ENCODE results near the gene NRSN2. TPM values are rescaled to one million over a fixed set of nuclear protein-coding genes. Genes with fewer than 3 reads are reported as not detected.

Gene NRSN2
- total RNA-seq, 1 experiment from 2014 or later: 1.9 TPM

DNA sequence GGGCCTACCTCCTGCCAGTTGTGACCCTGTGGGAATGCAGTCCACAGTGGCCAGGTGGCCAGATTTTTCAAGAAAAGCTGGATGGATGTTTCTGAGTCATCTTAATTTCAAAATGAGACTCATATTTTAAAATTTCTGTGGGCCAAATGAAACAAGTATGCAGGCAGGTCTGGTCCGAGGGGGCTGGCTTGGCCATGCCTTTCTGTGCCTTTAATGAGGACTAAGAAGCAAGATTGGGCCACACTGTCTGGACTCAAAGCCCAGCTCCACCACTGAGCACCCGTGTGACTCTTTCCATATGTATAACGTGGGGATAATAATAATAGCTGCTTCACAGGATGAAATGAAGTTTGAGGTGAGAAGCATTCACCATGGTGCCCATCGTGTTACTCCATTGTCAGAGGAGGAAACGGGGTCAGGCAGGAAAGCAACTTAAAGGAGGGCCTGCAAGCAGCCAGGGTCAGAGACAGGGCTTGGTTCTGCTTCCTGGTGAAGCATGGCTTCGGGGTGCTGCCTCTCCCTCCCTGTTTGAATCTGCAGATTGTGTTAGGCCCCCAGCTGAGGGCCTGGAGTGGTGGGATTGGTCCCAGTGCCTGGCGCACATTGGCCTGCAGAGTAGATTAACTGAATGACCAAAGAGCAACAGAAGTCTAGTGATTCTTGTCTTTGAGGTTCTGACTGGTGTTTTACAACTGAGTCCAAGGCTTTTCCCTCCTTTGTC lies 17.8 kb upstream of the NRSN2 start:
- ATAC-seq (no peak), DNase-seq (ENCODE audit: low read depth, low spot score) (no peak)
- ChIA-PET CTCF (interaction anchor here (1.1 kb wide), 1 partner anchor 12 kb away, joined by 3 read pairs; no protein-coding TSS in a partner anchor), POLR2A (no interaction called here), RAD21 (ENCODE audit: low non-redundant PET in 1 of 2, low total read pairs in 2 of 2, uncharacterized antibody in 2 of 2, unreplicated experiment in 2 of 2) (no interaction called here)
- Histone ChIP-seq H3K79me2 (ENCODE audit: insufficient read depth, low read length) (peaks cover 34% of the 10 kb centered on the region), H3K36me3 (ENCODE audit: control insufficient read depth in 1 of 2, insufficient read depth in 2 of 2, low read length in 2 of 2) (0 out of 4 replicates have a peak, but pooled peaks cover 0 to 3% of the 10 kb centered on the region in 2 experiments), H3K9me2 (ENCODE audit: insufficient read depth) (no peaks in the 10 kb centered on the region), H3K4me3 (replicated peaks in 1 of 2; ENCODE audit: low read depth in 1 of 2, low read length in 2 of 2) (no peak overlapping the region), H3K27ac (ENCODE audit: low read depth, low read length) (0 out of 2 replicates have a peak overlapping the region, but pooled peaks have one; percentile 14), H4K20me1 (ENCODE audit: insufficient read depth) (no peaks in the 10 kb centered on the region), H3K9ac (ENCODE audit: low read length) (no peak overlapping the region), H3K9me3 (ENCODE audit: control insufficient read depth in 1 of 2, insufficient read depth in 1 of 2, low read depth in 1 of 2, low read length in 2 of 2) (no peaks in the 10 kb centered on the region), H2AFZ (ENCODE audit: low read depth, low read length, poor library complexity, severe bottlenecking) (no peak overlapping the region), H3K4me1 (ENCODE audit: control insufficient read depth in 1 of 2, insufficient read depth in 2 of 2, low read length in 2 of 2) (peaks cover 3 to 49% of the 10 kb centered on the region in 2 experiments; a peak in 3 of 4 replicates), H3K4me2 (ENCODE audit: low read length) (peak overlapping the region; percentile 90; the same call in 1 of the 2 replicates), H3K27me3 (ENCODE audit: insufficient read depth, low read length) (no peaks in the 10 kb centered on the region)
- BruUV-seq (replicated peaks): no TSS peak
- intact Hi-C loops (cut with micrococcal nuclease): no loop called here
- TF ChIP-seq ZFX (IDR thresholded peaks at IDR 0.05): no peak
- TF ChIP-seq POLR2AphosphoS5 (IDR thresholded peaks at IDR 0.05; ENCODE audit: low read depth, low read length): peak; percentile 12; the same call in 1 of the 2 replicates
- TF ChIP-seq YY1 (IDR thresholded peaks at IDR 0.05; ENCODE audit: extremely low read depth, insufficient replicate concordance, low read depth, low read length): no peak
- TF ChIP-seq JUND (IDR thresholded peaks at IDR 0.05): no peak

DNA sequence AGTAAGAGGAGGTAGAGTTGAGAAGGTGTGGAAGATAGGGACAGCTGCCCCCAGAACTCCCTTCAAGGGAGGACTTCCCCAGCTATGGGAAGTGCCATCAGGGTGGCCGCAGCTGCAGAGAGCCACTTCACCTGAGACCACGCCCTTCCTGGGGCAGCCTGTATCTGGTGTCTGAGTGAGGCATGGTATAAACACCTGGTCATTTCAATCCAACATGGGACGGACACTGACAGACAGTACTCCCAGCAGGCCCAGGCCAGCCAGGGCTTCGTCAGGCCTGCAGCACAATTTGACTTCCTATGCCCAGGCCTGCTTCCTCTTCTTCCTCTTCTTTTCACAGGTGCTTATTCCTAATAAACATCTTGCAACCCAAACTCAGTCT lies 17.1 kb upstream of the NRSN2 start:
- POLR2A ChIA-PET: no interaction called here
- Histone ChIP-seq H3K4me1 (ENCODE audit: control insufficient read depth in 1 of 2, insufficient read depth in 2 of 2, low read length in 2 of 2) (peaks cover 3 to 42% of the 10 kb centered on the region in 2 experiments; a peak in 3 of 4 replicates), H3K36me3 (ENCODE audit: control insufficient read depth in 1 of 2, insufficient read depth in 2 of 2, low read length in 2 of 2) (0 out of 4 replicates have a peak, but pooled peaks cover 0 to 3% of the 10 kb centered on the region in 2 experiments), H3K79me2 (ENCODE audit: insufficient read depth, low read length) (peaks cover 34% of the 10 kb centered on the region), H3K9me2 (ENCODE audit: insufficient read depth) (no peaks in the 10 kb centered on the region), H3K27ac (ENCODE audit: low read depth, low read length) (0 out of 2 replicates have a peak overlapping the region, but pooled peaks have one; percentile 14), H3K27me3 (ENCODE audit: insufficient read depth, low read length) (no peaks in the 10 kb centered on the region), H3K4me3 (replicated peaks in 1 of 2; ENCODE audit: low read depth in 1 of 2, low read length in 2 of 2) (no peak overlapping the region), H3K4me2 (ENCODE audit: low read length) (peak overlapping the region; percentile 7; the same call in 1 of the 2 replicates), H3K9me3 (ENCODE audit: control insufficient read depth in 1 of 2, insufficient read depth in 1 of 2, low read depth in 1 of 2, low read length in 2 of 2) (no peaks in the 10 kb centered on the region), H2AFZ (ENCODE audit: low read depth, low read length, poor library complexity, severe bottlenecking) (no peak overlapping the region), H4K20me1 (ENCODE audit: insufficient read depth) (no peaks in the 10 kb centered on the region), H3K9ac (ENCODE audit: low read length) (no peak overlapping the region)
- no TSS peak for BruUV-seq (replicated peaks)
- DNase-seq (ENCODE audit: low read depth, low spot score): no peak
- no peak for ATAC-seq
- CTCF ChIA-PET: interaction anchor here (1.1 kb wide), 1 partner anchor 12 kb away, joined by 3 read pairs; no protein-coding TSS in a partner anchor
- intact Hi-C loops (cut with micrococcal nuclease): no loop called here
- TF ChIP-seq ZNF274 (IDR thresholded peaks at IDR 0.05; ENCODE audit: low read depth, low read length): no peak
- no peak for TF ChIP-seq YY1 (IDR thresholded peaks at IDR 0.05; ENCODE audit: extremely low read depth, insufficient replicate concordance, low read depth, low read length)
- no peak for TF ChIP-seq TCF7L2 (IDR thresholded peaks at IDR 0.05; ENCODE audit: borderline replicate concordance, extremely low read depth, insufficient read depth, insufficient read length)
- no peak for TF ChIP-seq FOSL1 (IDR thresholded peaks at IDR 0.05; ENCODE audit: low read depth)
- TF ChIP-seq SRF (IDR thresholded peaks at IDR 0.05; ENCODE audit: low read depth): no peak
- TF ChIP-seq, protein P1, sequence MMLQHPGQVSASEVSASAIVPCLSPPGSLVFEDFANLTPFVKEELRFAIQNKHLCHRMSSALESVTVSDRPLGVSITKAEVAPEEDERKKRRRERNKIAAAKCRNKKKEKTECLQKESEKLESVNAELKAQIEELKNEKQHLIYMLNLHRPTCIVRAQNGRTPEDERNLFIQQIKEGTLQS (IDR thresholded peaks at IDR 0.05): no peak
- TF ChIP-seq, protein P2, sequence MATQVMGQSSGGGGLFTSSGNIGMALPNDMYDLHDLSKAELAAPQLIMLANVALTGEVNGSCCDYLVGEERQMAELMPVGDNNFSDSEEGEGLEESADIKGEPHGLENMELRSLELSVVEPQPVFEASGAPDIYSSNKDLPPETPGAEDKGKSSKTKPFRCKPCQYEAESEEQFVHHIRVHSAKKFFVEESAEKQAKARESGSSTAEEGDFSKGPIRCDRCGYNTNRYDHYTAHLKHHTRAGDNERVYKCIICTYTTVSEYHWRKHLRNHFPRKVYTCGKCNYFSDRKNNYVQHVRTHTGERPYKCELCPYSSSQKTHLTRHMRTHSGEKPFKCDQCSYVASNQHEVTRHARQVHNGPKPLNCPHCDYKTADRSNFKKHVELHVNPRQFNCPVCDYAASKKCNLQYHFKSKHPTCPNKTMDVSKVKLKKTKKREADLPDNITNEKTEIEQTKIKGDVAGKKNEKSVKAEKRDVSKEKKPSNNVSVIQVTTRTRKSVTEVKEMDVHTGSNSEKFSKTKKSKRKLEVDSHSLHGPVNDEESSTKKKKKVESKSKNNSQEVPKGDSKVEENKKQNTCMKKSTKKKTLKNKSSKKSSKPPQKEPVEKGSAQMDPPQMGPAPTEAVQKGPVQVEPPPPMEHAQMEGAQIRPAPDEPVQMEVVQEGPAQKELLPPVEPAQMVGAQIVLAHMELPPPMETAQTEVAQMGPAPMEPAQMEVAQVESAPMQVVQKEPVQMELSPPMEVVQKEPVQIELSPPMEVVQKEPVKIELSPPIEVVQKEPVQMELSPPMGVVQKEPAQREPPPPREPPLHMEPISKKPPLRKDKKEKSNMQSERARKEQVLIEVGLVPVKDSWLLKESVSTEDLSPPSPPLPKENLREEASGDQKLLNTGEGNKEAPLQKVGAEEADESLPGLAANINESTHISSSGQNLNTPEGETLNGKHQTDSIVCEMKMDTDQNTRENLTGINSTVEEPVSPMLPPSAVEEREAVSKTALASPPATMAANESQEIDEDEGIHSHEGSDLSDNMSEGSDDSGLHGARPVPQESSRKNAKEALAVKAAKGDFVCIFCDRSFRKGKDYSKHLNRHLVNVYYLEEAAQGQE (IDR thresholded peaks at IDR 0.05; ENCODE audit: low read depth): no peak
- TF ChIP-seq RAD21 (IDR thresholded peaks at IDR 0.05; ENCODE audit: low read depth): no peak
- TF ChIP-seq EGR1 (IDR thresholded peaks at IDR 0.05; ENCODE audit: low read depth): no peak
- TF ChIP-seq SP1 (IDR thresholded peaks at IDR 0.05; ENCODE audit: low read depth): no peak
- TF ChIP-seq, protein P3, sequence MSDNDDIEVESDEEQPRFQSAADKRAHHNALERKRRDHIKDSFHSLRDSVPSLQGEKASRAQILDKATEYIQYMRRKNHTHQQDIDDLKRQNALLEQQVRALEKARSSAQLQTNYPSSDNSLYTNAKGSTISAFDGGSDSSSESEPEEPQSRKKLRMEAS (IDR thresholded peaks at IDR 0.05): no peak
- TF ChIP-seq POLR2A (IDR thresholded peaks at IDR 0.05; ENCODE audit: borderline replicate concordance, extremely low read depth, insufficient read depth, insufficient read length): no peak
- no peak for TF ChIP-seq ELF1 (IDR thresholded peaks at IDR 0.05; ENCODE audit: borderline replicate concordance, low read depth)
- no peak for TF ChIP-seq CEBPB (IDR thresholded peaks at IDR 0.05; ENCODE audit: low read depth)
- TF ChIP-seq POLR2AphosphoS5 (IDR thresholded peaks at IDR 0.05; ENCODE audit: low read depth, low read length): no peak
- RAD21 ChIA-PET (ENCODE audit: low non-redundant PET in 1 of 2, low total read pairs in 2 of 2, uncharacterized antibody in 2 of 2, unreplicated experiment in 2 of 2): no interaction called here
